HL-60 (cell line): ENCODE data around the gene PSRC1.

Source experiments
- CTCF ChIP-seq: IDR thresholded peaks from one replicate; pipeline ENCODE4 v1.5.1; 2011; ENCODE audit warnings: low read length, control low read depth, inconsistent platforms; ENCODE audit not compliant: insufficient read depth
- POLR2AphosphoS5 ChIP-seq: IDR thresholded peaks from 2 replicates; pipeline ENCODE4 v1.6.1; 2012; ENCODE audit warnings: low read depth
- REST ChIP-seq: IDR thresholded peaks from 2 replicates; pipeline ENCODE4 v1.6.1; 2012; ENCODE audit warnings: low read depth; ENCODE audit not compliant: insufficient replicate concordance

GRCh38 chr1:109274533-109275476 is 8.1 kb downstream of the PSRC1 start:
- no peak for TF ChIP-seq POLR2AphosphoS5
- TF ChIP-seq CTCF, result no peak
- no peak for TF ChIP-seq REST
